AG04450 (cell line): ENCODE data around the gene CCDC167. TPM values are rescaled to one million over a fixed set of nuclear protein-coding genes. Genes with fewer than 3 reads are reported as not detected.

Experiments
- CTCF ChIA-PET: fragments of 300-600, 350-600 bp; formaldehyde crosslinking; extraction: SDS; loops from one replicate; lab custom pipeline; 2022; ENCODE audit warnings: antibody characterized with exemption, inconsistent platforms; lab: Charles Lee
- POLR2A ChIA-PET: fragments of 350-600 bp; formaldehyde crosslinking; extraction: SDS; loops from one replicate; lab custom pipeline; 2021; ENCODE audit warnings: antibody characterized with exemption, inconsistent platforms; lab: Yijun Ruan, JAX
- DNase-seq: peaks from one replicate; pipeline ENCODE4 v3.0.0-alpha.2; 2011; ENCODE audit warnings: low read depth, low spot score
- H3K27ac ChIP-seq: one replicate; pipeline ENCODE4 v1.5.1; 2012; ENCODE audit warnings: low read depth, low read length, control low read depth
- H3K27me3 ChIP-seq: one replicate; pipeline ENCODE4 v1.6.0; 2012; ENCODE audit warnings: low read length; ENCODE audit not compliant: control insufficient read depth, insufficient read depth
- H3K4me3 ChIP-seq: 2 replicates; pipeline ENCODE4 v1.5.1; 2011; ENCODE audit warnings: mild to moderate bottlenecking, low read depth, low read length, control low read depth
- H3K9me3 ChIP-seq: 2 replicates; pipeline ENCODE4 v1.5.1; 2012; ENCODE audit warnings: low read length; ENCODE audit not compliant: control insufficient read depth, insufficient read depth
- CTCF ChIP-seq: IDR thresholded peaks from 2 replicates; pipeline ENCODE4 v1.5.1; 2011; ENCODE audit warnings: low read depth, low read length, control low read depth, inconsistent platforms
- polyA plus RNA-seq: library from polyadenylated mRNA; depleted of rRNA; stranded (reverse); fragments of >200 nt; gene quantifications from 2 replicates; pipeline ENCODE4 v1.2.3, GENCODE V29; 2011

Gene CCDC167
- polyA plus RNA-seq, 1 experiment = 27.3 TPM

GRCh38 chr6:37540029-37540352 is 40.3 kb upstream of the CCDC167 start:
- no peak overlapping the region for H3K4me3 ChIP-seq
- ChIA-PET CTCF (no interaction called here), POLR2A (no interaction called here)
- no peaks in the 10 kb centered on the region; the same call in 1 of the 2 replicates for H3K9me3 ChIP-seq
- H3K27ac ChIP-seq = no peak overlapping the region
- no peak for DNase-seq
- no peak for TF ChIP-seq CTCF
- peaks cover 35% of the 10 kb centered on the region for H3K27me3 ChIP-seq

GRCh38 chr6:37539171-37540028 is 39.7 kb upstream of the CCDC167 start:
- Histone ChIP-seq H3K4me3 (no peak overlapping the region), H3K27ac (no peak overlapping the region), H3K9me3 (no peaks in the 10 kb centered on the region; the same call in 1 of the 2 replicates), H3K27me3 (peaks cover 41% of the 10 kb centered on the region)
- CTCF ChIA-PET = interaction anchor here (1.2 kb wide), 1 partner anchor 153 kb away, joined by 4 read pairs; no protein-coding TSS in a partner anchor
- TF ChIP-seq CTCF = no peak
- DNase-seq = no peak
- POLR2A ChIA-PET = no interaction called here

GRCh38 chr6:37538107-37538506 is 38.4 kb upstream of the CCDC167 start:
- no peak for DNase-seq
- POLR2A ChIA-PET = no interaction called here
- H3K9me3 ChIP-seq = no peaks in the 10 kb centered on the region; the same call in 1 of the 2 replicates
- peak; percentile 37 for TF ChIP-seq CTCF
- peaks cover 51% of the 10 kb centered on the region for H3K27me3 ChIP-seq
- no peak overlapping the region for H3K4me3 ChIP-seq
- H3K27ac ChIP-seq = no peak overlapping the region
- CTCF ChIA-PET = interaction anchor here (1.2 to 2.0 kb wide), 2 partner anchors 29 to 154 kb away, joined by 4 read pairs; no protein-coding TSS in a partner anchor

DNA sequence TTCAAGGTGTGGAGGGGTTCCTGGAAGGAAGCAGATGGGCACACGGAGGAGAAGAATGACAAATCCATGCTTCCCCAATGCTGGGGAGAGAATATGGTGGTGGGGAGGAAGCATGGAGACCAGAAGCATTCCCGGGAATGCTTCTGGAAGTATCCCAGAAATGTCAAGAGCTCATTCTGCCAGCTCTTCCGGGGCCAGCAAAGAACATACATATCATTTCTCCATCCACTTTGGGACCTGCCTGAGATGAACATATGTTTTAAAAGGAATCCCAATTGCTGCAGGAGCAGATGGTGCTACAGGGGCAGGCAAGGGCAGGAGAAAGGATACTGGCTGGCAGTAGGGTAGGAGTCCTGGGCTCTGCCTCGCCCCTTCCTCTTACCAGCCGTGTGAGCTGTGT is 37.9 kb upstream of the CCDC167 start:
- H3K9me3 ChIP-seq = no peaks in the 10 kb centered on the region; the same call in 1 of the 2 replicates
- ChIA-PET CTCF (interaction anchor here (2.0 kb wide), 1 partner anchor 29 kb away, joined by 4 read pairs; no protein-coding TSS in a partner anchor), POLR2A (interaction anchor here (0.5 kb wide), 1 partner anchor 13 kb away, joined by 5 read pairs; no protein-coding TSS in a partner anchor)
- H3K27ac ChIP-seq = no peak overlapping the region
- no peak for DNase-seq
- peaks cover 56% of the 10 kb centered on the region for H3K27me3 ChIP-seq
- no peak overlapping the region for H3K4me3 ChIP-seq
- TF ChIP-seq CTCF = no peak
